ENCODE measurements around the gene LLGL2.

LLGL2 gene

GRCh38 chr17:75506134-75506533 lies 19.4 kb upstream of the LLGL2 start:
- ATAC-seq (replicated peaks) = no peak
- DNase-seq = no peak
- peaks cover 3 to 5% of the 10 kb centered on the region in 2 donors for H3K4me1 Mint-ChIP-seq (ENCODE audit: low read depth in 2 of 2)
- no peaks in the 10 kb centered on the region for H3K27me3 Mint-ChIP-seq
- H3K27ac Mint-ChIP-seq = no peak overlapping the region
- H3K4me3 Mint-ChIP-seq = no peak overlapping the region
- H3K9me3 Mint-ChIP-seq = no peaks in the 10 kb centered on the region
- H3K36me3 Mint-ChIP-seq (ENCODE audit: insufficient read depth) = no peaks in the 10 kb centered on the region

- H3K4me3 Mint-ChIP-seq = no peak overlapping the region
- H3K27ac Mint-ChIP-seq = no peak overlapping the region
- no peaks in the 10 kb centered on the region for H3K27me3 Mint-ChIP-seq
- H3K36me3 Mint-ChIP-seq (ENCODE audit: insufficient read depth) = peaks cover 2% of the 10 kb centered on the region
- H3K4me1 Mint-ChIP-seq (ENCODE audit: low read depth in 2 of 2) = peaks cover 3 to 5% of the 10 kb centered on the region in 2 donors
- no peaks in the 10 kb centered on the region for H3K9me3 Mint-ChIP-seq
- DNase-seq (no peak), ATAC-seq (replicated peaks) (no peak)
Measured at GRCh38 chr17:75506888-75507287, 18.6 kb upstream of the LLGL2 start.

- DNase-seq (no peak), ATAC-seq (replicated peaks) (no peak)
- H3K27ac Mint-ChIP-seq = no peak overlapping the region
- H3K27me3 Mint-ChIP-seq = no peaks in the 10 kb centered on the region
- H3K9me3 Mint-ChIP-seq = no peaks in the 10 kb centered on the region
- H3K4me1 Mint-ChIP-seq (ENCODE audit: low read depth in 2 of 2) = peaks cover 3 to 5% of the 10 kb centered on the region in 2 donors
- H3K36me3 Mint-ChIP-seq (ENCODE audit: insufficient read depth) = peaks cover 3% of the 10 kb centered on the region
- H3K4me3 Mint-ChIP-seq = no peak overlapping the region
Measured at GRCh38 chr17:75507733-75508719, 17.5 kb upstream of the LLGL2 start.

- no peak overlapping the region for H3K4me3 Mint-ChIP-seq
- ATAC-seq (replicated peaks) (no peak), DNase-seq (no peak)
- H3K27me3 Mint-ChIP-seq = no peaks in the 10 kb centered on the region
- no peaks in the 10 kb centered on the region for H3K9me3 Mint-ChIP-seq
- no peak overlapping the region for H3K27ac Mint-ChIP-seq
- peaks cover 3% of the 10 kb centered on the region for H3K36me3 Mint-ChIP-seq (ENCODE audit: insufficient read depth)
- peaks cover 3 to 5% of the 10 kb centered on the region in 2 donors for H3K4me1 Mint-ChIP-seq (ENCODE audit: low read depth in 2 of 2)
Measured at GRCh38 chr17:75508931-75509361, 16.6 kb upstream of the LLGL2 start.

- no peaks in the 10 kb centered on the region for H3K27me3 Mint-ChIP-seq
Measured at GRCh38 chr17:75509528-75510258, 15.8 kb upstream of the LLGL2 start.

GRCh38 chr17:75511270-75511609 lies 14.3 kb upstream of the LLGL2 start:
- ATAC-seq (replicated peaks) (no peak), DNase-seq (no peak)
- Mint-ChIP-seq H3K27ac (peak overlapping the region in 1 of 2 donors; percentile 38), H3K4me3 (no peak overlapping the region), H3K36me3 (ENCODE audit: insufficient read depth) (peaks cover 8% of the 10 kb centered on the region), H3K9me3 (no peaks in the 10 kb centered on the region), H3K4me1 (ENCODE audit: low read depth in 2 of 2) (peaks cover 0 to 2% of the 10 kb centered on the region in 2 donors), H3K27me3 (no peaks in the 10 kb centered on the region)

More at GRCh38 chr17:75509528-75510258, 15.8 kb upstream of the LLGL2 start:
- Mint-ChIP-seq H3K36me3 (ENCODE audit: insufficient read depth) (peaks cover 3% of the 10 kb centered on the region), H3K4me1 (ENCODE audit: low read depth in 2 of 2) (peaks cover 0 to 2% of the 10 kb centered on the region in 2 donors), H3K4me3 (no peak overlapping the region), H3K9me3 (no peaks in the 10 kb centered on the region), H3K27ac (no peak overlapping the region)
- ATAC-seq (replicated peaks) = no peak
- DNase-seq = no peak

GRCh38 chr17:75511610-75512575 lies 13.6 kb upstream of the LLGL2 start:
- Mint-ChIP-seq H3K4me1 (ENCODE audit: low read depth in 2 of 2) (peaks cover 0 to 2% of the 10 kb centered on the region in 2 donors), H3K36me3 (ENCODE audit: insufficient read depth) (peaks cover 10% of the 10 kb centered on the region), H3K9me3 (no peaks in the 10 kb centered on the region), H3K27me3 (no peaks in the 10 kb centered on the region), H3K27ac (peak overlapping the region in 1 of 2 donors; percentile 20), H3K4me3 (no peak overlapping the region)
- ATAC-seq (replicated peaks) (no peak), DNase-seq (no peak)

GRCh38 chr17:75512926-75513640 lies 12.4 kb upstream of the LLGL2 start:
- peak overlapping the region in 1 of 2 donors; percentile 8 for H3K4me3 Mint-ChIP-seq
- H3K4me1 Mint-ChIP-seq (ENCODE audit: low read depth in 2 of 2) = peaks cover 7 to 14% of the 10 kb centered on the region in 2 donors
- DNase-seq (no peak), ATAC-seq (replicated peaks) (no peak)
- H3K36me3 Mint-ChIP-seq (ENCODE audit: insufficient read depth) = peaks cover 21% of the 10 kb centered on the region
- no peaks in the 10 kb centered on the region for H3K9me3 Mint-ChIP-seq
- H3K27ac Mint-ChIP-seq = no peak overlapping the region
- no peaks in the 10 kb centered on the region for H3K27me3 Mint-ChIP-seq

- Mint-ChIP-seq H3K4me1 (ENCODE audit: low read depth in 2 of 2) (peaks cover 12 to 19% of the 10 kb centered on the region in 2 donors), H3K9me3 (no peaks in the 10 kb centered on the region), H3K36me3 (ENCODE audit: insufficient read depth) (peaks cover 27% of the 10 kb centered on the region), H3K27me3 (no peaks in the 10 kb centered on the region), H3K4me3 (peak overlapping the region in 1 of 2 donors; percentile 19), H3K27ac (no peak overlapping the region)
- no peak for ATAC-seq (replicated peaks)
- DNase-seq = no peak
Measured at GRCh38 chr17:75513641-75514000, 11.9 kb upstream of the LLGL2 start.

GRCh38 chr17:75514299-75514918 lies 11.1 kb upstream of the LLGL2 start:
- Mint-ChIP-seq H3K27ac (no peak overlapping the region), H3K4me1 (ENCODE audit: low read depth in 2 of 2) (peaks cover 18 to 20% of the 10 kb centered on the region in 2 donors), H3K36me3 (ENCODE audit: insufficient read depth) (peaks cover 33% of the 10 kb centered on the region), H3K27me3 (no peaks in the 10 kb centered on the region), H3K4me3 (peak overlapping the region; percentile 35 to 50), H3K9me3 (no peaks in the 10 kb centered on the region)
- DNase-seq (no peak), ATAC-seq (replicated peaks) (no peak)

GRCh38 chr17:75514919-75515495 lies 10.5 kb upstream of the LLGL2 start:
- no peak overlapping the region for H3K27ac Mint-ChIP-seq
- H3K36me3 Mint-ChIP-seq (ENCODE audit: insufficient read depth) = peaks cover 39% of the 10 kb centered on the region
- DNase-seq (no peak), ATAC-seq (replicated peaks) (no peak)
- H3K9me3 Mint-ChIP-seq = no peaks in the 10 kb centered on the region
- peaks cover 18 to 20% of the 10 kb centered on the region in 2 donors for H3K4me1 Mint-ChIP-seq (ENCODE audit: low read depth in 2 of 2)
- H3K4me3 Mint-ChIP-seq = peak overlapping the region; percentile 35 to 50
- H3K27me3 Mint-ChIP-seq = no peaks in the 10 kb centered on the region

All from effector memory CD8-positive, alpha-beta T cell (primary cell).